SJSA1 (cell line): Measurements from ENCODE around the gene NCAPG2. TPM values are rescaled to one million over a fixed set of nuclear protein-coding genes. Genes with fewer than 3 reads are reported as not detected.

Experiments used
- DNase-seq, 2 experiments: peaks; one replicate each; pipeline ENCODE4 v3.0.0-alpha.2; 2015 to 2020; ENCODE audit warnings: low spot score in 2 of 2, low read depth in 1 of 2
- H3K27ac ChIP-seq: fragments of 250-450 bp; sonication (Bioruptor Pico); 2 replicates; pipeline ENCODE4 v1.5.1; 2020; ENCODE audit warnings: mild to moderate bottlenecking, moderate library complexity
- H3K27me3 ChIP-seq: fragments of 250-450 bp; sonication (Bioruptor Pico); replicated peaks from 2 replicates; pipeline ENCODE4 v1.5.1; 2020; ENCODE audit warnings: mild to moderate bottlenecking, moderate library complexity
- H3K36me3 ChIP-seq: fragments of 250-450 bp; sonication (Bioruptor Pico); 2 replicates; pipeline ENCODE4 v1.5.1; 2020; ENCODE audit warnings: mild to moderate bottlenecking
- H3K4me1 ChIP-seq: fragments of 250-450 bp; sonication (Bioruptor Pico); replicated peaks from 2 replicates; pipeline ENCODE4 v1.6.1; 2021; ENCODE audit warnings: mild to moderate bottlenecking
- H3K4me3 ChIP-seq: fragments of 250-450 bp; sonication (Bioruptor Pico); 2 replicates; pipeline ENCODE4 v1.5.1; 2020; ENCODE audit warnings: mild to moderate bottlenecking
- H3K9me3 ChIP-seq: fragments of 250-450 bp; sonication (Bioruptor Pico); replicated peaks from 2 replicates; pipeline ENCODE4 v1.5.1; 2020; ENCODE audit warnings: mild to moderate bottlenecking
- total RNA-seq: library from RNA; depleted of rRNA; stranded (reverse); fragments of >200 nt; shearing (Covaris generic); gene quantifications from 2 replicates; pipeline ENCODE4 v1.2.3, GENCODE V29; 2014; rRNA removed

NCAPG2 gene
- total RNA-seq, 1 experiment from 2014 or later: 61.4 TPM

GRCh38 chr7:158581440-158582088, 123.0 kb downstream of the NCAPG2 start:
- peaks cover 8% of the 10 kb centered on the region; the same call in 1 of the 2 replicates for H3K27me3 ChIP-seq

More at GRCh38 chr7:158581440-158582088, 123.0 kb downstream of the NCAPG2 start:
- Histone ChIP-seq H3K9me3 (peaks cover 5% of the 10 kb centered on the region; the same call in 1 of the 2 replicates), H3K27ac (no peak overlapping the region), H3K4me1 (no peaks in the 10 kb centered on the region; the same call in 1 of the 2 replicates), H3K36me3 (no peaks in the 10 kb centered on the region), H3K4me3 (no peak overlapping the region)
- DNase-seq: no peak

Other genes starting within 250 kb of the NCAPG2 start
- gene PTPRN2, start 117.0 kb downstream of the NCAPG2 start, total RNA-seq: 1.2 and 2.1 TPM in 2 replicates
- gene ESYT2, start 124.7 kb upstream of the NCAPG2 start, total RNA-seq: 74.7 and 89.6 TPM in 2 replicates
- gene DYNC2I1, start 151.8 kb upstream of the NCAPG2 start, total RNA-seq: 1.7 and 6.1 TPM in 2 replicates